COR-L47 (cell line): Measurements from ENCODE around the gene XYLB.
A peak's percentile ranks its signal among the peaks of the same experiment; 100 is the strongest.

Experiments
- DNase-seq: peaks from one replicate; lab custom pipeline; 2025; lab: John Stamatoyannopoulos, UW

Gene XYLB

GRCh38 chr3:38454884-38455638 lies 108.5 kb downstream of the XYLB start:
- peak; percentile 52 for DNase-seq

- DNase-seq, result no peak
These were observed 109.2 kb downstream of the XYLB start for GRCh38 chr3:38455639-38456430.

- no peak for DNase-seq
These were observed 110.8 kb downstream of the XYLB start for GRCh38 chr3:38457111-38458003.

GRCh38 chr3:38458796-38459498 lies 112.4 kb downstream of the XYLB start:
- DNase-seq, result peak; percentile 6

- no peak for DNase-seq
These were observed 113.0 kb downstream of the XYLB start for GRCh38 chr3:38459499-38460048.

GRCh38 chr3:38460377-38461270 lies 114.0 kb downstream of the XYLB start:
- no peak for DNase-seq
